HG03280 (cell line): ENCODE results near the gene JAGN1.
"Not testable (repeated sequence)": the region's sequence is repeated elsewhere in the genome, so short reads cannot be mapped to it uniquely, and the experiment has no call there.

Experiments used
- ATAC-seq: cut with Tn5 transposase; IDR thresholded peaks from one replicate; pipeline ENCODE4 v1.9.1; 2021; ENCODE audit warnings: mild to moderate bottlenecking, moderate library complexity; ENCODE audit not compliant: unreplicated experiment

Gene JAGN1

GRCh38 chr3:9866639-9867038 lies 23.8 kb upstream of the JAGN1 start:
- no peak for ATAC-seq

- no peak for ATAC-seq
Measured at GRCh38 chr3:9867106-9867505, 23.3 kb upstream of the JAGN1 start.

GRCh38 chr3:9869955-9870354 lies 20.5 kb upstream of the JAGN1 start:
- ATAC-seq = no peak

DNA sequence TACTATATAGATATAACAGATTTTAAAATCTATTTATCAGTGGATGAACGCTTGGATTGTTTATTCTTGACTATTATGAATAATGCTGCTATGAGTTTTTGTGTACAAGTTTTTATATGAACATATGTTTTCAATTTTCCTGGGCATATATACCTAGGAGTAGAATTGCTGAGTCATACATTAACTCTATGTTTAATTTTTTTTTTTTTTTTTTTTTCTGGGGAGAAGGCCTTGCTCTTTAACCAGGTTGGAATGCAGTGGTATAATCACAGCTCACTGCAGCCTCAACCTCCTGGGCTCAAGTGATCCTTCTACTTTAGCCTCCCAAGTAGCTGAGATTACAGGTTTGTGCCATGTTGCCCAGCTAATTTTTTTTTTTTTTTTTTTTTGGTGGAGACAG lies 19.4 kb upstream of the JAGN1 start:
- no peak for ATAC-seq

DNA sequence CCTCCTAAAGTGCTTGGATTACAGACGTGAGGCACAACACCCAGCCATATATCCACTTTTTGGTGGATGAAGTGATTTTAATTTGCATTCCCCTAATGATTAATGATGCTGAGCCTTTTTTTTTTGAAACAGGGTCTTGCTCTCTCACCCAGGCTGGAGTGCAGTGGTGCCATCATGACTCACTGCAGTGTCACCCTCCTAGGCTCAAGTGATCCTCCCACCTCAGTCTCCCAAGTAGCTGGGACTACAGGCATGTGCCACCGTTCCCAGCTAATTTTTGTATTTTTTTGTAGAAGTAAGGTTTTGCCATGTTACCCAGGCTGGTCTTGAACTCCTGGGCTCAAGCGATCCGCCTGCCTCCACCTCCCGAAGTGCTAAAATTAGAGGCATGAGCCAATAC lies 18.3 kb upstream of the JAGN1 start:
- ATAC-seq = not testable (repeated sequence)

GRCh38 chr3:9875448-9875847 lies 15.0 kb upstream of the JAGN1 start:
- no peak for ATAC-seq

GRCh38 chr3:9876255-9876654 lies 14.2 kb upstream of the JAGN1 start:
- not testable (repeated sequence) for ATAC-seq

DNA sequence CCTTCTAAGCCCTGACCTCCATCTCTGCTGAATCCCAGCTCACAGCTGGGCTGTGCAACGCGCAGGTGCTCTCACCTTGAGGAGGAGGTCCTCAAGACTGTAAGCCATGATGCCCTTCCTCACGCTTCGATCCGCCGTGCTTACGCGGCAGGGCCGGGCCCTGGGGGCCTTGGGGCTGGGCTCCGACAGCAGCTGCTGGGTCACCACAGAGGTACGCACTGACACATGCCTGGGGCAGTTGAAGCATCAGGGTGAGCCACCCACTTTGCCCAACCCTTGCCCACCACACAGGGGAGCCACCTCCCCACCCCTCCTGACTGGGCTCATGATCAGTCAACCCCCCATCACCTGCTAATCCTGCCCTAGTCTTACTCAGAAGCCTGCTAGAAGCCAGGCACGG lies 13.4 kb upstream of the JAGN1 start:
- ATAC-seq = no peak

DNA sequence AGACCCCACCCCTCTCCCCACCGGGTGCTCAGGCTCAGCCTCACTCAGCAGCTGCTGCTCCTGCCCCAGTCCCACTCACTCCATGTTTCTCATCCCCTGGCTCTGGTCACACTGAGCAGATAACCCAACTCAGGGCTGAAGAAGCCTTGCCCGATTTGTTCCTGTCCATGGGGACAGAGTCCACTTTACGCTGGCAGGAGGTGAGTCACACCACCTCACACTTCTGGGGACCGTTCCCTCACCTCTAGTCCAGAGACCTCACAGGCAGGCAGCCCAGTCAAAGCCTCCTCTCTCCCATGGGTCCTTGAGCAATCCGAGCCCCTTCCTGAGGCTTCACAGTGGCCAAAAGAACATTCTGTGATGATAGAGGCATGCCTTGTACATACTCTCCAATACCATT lies 11.7 kb upstream of the JAGN1 start:
- ATAC-seq = no peak

- no peak for ATAC-seq
Measured at GRCh38 chr3:9879830-9880549, 10.4 kb upstream of the JAGN1 start, which contains the start of gene CIDEC. Gene CIDEC (minus strand): TSS chr3:9880253. CDS start chr3:9878486, 1,767 bp downstream.

- no peak for ATAC-seq
Measured at GRCh38 chr3:9881441-9881840, 9.0 kb upstream of the JAGN1 start.

- ATAC-seq = no peak
Measured at GRCh38 chr3:9883706-9884554, 6.5 kb upstream of the JAGN1 start.

GRCh38 chr3:9884555-9885165 lies 5.8 kb upstream of the JAGN1 start:
- ATAC-seq = no peak

GRCh38 chr3:9886328-9886727 lies 4.1 kb upstream of the JAGN1 start:
- no peak for ATAC-seq

DNA sequence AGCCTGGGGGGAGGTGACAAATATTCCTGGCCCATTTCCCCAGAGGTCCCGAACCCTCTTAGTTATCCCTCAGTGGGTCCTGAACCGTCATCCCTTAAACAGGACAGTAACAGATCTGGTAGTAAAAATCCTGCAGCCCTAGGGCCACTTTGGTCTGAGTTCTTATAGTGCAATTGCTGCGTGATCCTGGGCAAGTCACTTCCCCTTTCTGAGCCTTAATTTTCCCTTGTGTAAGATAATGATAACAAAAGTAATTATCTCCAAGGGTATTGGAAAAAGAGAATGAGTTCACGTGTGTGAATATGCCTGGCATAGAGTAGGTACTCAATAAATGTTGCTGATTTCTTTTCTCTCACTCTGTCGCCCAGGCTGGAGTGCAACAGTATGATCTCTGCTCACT lies 2.9 kb upstream of the JAGN1 start:
- no peak for ATAC-seq

DNA sequence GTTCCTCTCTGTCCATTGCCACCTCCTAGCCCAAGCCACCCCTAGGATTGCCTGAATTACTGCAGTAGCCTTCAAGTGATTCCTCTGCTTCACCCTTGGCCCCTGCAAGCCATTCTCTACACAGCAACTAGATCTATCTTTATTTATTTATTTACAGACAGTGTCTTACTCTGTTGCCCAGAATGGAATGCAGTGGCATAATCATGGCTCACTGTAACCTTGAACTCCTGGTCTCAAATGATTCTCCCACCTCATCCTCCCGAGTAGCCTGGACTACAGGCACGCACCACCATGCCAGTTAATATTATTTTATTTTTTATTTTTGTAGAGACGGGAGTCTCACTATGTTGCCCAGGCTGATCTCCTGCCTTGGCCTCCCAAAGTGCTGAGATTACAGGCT lies 1.9 kb upstream of the JAGN1 start:
- ATAC-seq = no peak

- no peak for ATAC-seq
Measured at GRCh38 chr3:9889405-9889804, 1.0 kb upstream of the JAGN1 start.

GRCh38 chr3:9891072-9891622 lies 737 bp downstream of the JAGN1 start:
- no peak for ATAC-seq

DNA sequence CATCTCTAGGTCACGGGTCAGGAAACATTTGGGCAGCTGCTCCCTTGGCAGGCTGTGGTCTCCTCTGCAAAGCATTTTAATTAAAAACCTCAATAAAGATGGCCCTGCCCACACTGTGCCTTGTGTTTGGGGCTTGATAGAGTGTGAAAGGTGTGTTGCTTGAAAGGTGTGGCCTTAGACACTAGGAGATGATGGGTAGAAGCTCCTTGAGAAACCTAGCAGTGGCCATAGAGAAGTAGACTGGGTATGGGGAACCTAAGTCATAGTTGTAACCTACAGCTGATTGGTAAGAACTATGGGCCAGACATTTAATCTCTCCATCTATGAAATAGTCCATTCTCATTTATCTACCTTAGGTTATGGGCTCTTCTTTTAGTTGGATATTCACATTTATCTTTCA lies 3.3 kb downstream of the JAGN1 start:
- no peak for ATAC-seq

DNA sequence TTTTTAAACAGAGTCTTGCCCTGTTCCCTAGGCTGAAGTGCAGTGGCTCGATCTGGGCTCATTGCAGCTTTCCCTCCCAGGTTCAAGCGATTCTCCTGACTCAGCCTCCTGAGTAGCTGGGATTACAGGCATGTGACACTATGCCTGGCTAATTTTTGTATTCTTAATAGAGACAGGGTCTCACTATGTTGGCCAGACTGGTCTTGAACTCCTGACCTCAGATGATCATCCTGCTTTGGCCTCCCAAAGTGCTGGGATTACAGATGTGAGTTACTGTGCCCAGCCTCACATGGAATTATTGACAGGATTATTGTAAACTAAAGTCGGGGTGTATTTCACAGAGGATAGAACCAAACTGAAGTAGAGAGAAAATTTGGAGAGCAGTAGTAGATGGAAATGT lies 5.3 kb downstream of the JAGN1 start:
- not testable (repeated sequence) for ATAC-seq

- not testable (repeated sequence) for ATAC-seq
Measured at GRCh38 chr3:9896755-9897407, 6.5 kb downstream of the JAGN1 start.
